Measurements from ENCODE around the gene SKA1.
A peak's percentile ranks its signal among the peaks of the same experiment; 100 is the strongest.
"Not testable (repeated sequence)": the region's sequence is repeated elsewhere in the genome, so short reads cannot be mapped to it uniquely, and the experiment has no call there.

SKA1 gene

DNA sequence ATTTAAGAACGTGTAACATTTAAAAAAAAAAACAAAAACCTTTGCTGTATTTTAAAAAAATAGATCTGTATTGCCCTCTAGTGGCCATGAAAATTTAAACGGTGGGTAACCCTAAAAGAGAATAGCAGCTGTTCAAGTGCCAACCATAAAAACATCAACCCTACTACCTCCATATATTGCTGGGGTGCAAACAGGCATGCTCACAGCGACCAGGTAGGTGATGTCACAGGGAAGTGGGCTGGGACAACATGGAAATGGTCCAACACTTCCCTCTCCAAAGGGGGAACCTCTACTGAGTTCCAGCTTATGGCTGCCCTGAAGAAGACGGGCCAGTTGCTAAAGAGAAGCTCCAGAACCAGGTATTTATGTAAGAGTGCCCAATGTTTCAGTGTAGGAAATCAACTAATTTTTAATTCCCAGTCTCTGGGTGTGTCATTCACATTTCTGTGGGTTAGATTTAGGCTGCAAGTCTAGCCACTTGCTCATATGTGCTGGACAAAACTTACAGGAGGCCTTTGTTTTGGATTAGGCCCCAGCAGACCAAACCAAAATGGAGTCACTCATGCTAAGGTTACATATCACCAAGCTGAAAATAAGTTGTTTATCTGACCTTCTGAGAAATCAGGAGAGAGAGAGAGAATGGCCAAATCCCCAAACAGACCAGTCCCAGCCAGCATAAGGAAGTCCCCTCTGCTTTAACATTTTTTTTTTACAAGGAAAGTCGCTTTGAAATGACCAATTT is 54.5 kb downstream of the SKA1 start:
- peak; percentile 11 for DNase-seq (ENCODE audit: low read depth)

DNA sequence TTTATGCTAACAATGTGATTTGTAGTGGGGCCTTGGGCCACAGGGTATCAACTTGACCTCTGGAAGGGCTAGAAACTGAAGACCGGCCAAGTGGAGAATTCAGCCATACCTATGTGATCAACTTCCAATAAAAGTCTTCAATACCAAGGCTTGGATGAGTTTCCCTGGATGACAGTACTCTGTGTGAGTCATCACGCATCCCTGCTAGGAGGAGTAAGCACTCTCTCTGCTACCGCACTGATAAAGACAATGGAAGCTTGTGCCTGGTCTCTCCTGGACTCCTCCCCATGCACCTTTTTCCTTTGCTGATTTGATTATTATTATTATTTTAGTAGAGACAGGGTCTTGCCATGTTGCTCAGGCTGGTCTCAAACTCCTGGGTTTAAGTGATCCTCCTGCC is 58.1 kb downstream of the SKA1 start:
- no peak for DNase-seq (ENCODE audit: low read depth)

DNA sequence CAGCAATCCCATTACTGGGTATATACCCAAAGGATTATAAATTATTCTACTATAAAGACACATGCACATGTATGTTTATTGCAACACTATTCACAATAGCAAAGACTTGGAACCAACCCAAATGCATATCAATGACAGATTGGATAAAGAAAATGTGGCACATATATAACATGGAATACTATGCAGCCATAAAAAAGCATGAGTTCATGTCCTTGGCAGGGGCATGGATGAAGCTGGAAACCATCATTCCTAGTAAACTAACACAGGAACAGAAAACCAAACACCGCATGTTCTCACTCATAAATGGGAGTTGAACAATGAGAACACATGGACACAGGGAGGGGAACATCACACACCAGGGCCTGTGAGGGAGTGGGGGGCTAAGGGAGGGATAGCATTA is 61.9 kb downstream of the SKA1 start:
- DNase-seq (ENCODE audit: low read depth): not testable (repeated sequence)

DNA sequence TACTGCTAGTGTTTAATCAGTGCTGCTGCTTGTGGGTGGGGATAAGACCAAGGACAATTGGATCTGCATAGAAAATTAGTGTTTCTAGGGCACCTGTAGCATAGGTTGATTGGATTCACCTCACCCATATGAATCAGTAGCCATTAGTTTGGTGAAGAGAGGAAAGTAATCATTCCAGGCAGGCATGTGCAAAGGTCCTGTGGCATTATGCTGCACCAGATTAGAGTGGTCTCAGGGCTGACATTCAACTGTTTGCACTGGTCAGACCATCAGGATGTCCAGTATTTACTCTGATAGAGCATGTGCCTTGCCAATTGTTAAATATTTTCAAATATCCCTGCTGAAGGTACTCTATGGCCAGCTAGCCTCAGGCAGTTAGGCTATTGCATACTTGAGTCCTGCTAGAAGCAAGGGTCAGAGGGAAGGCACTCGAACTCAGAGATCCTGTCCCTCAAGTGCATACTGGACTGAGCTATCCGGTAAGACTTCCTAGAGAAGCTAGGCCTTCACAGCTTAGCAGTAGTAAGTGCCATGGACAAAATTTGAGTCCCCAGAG is 64.7 kb downstream of the SKA1 start:
- DNase-seq (ENCODE audit: low read depth): no peak

DNA sequence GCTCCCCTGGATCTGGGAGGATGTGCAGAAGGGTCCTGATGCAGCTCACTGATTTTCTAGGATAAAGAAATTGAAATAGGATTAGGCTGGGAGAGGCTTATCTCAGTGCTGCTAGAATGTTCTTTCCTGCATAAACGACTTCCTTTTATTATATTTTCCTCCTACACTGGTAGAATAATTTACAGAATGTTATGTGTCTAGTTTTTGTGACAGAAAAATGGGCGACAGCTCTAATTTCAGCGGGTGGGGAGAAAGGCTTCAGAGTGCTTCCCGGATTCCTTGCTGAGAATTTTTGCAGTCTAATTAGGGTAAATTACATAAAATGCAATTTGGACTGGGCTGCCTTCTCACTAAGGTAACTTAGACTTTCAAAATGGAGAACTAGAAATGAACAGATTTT is 66.2 kb downstream of the SKA1 start:
- no peak for DNase-seq (ENCODE audit: low read depth)

DNA sequence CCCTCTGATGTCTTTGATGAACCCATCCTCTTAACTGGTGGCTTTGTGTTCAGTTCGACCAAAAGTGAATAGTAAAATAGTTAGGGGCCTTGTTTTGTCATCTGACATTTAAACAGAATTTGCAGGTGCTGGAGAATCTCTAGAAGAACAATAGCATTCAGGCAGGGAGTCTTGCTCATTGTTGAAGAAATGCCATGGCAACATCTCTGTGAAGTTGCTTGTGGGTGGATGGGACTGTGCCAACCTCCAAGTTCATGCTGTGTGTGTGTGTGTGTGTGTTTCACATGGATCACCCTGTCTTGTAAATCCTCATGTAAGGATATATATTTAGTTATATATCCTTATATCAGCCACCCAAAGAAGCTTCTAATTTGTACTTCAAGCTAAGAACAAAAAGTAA is 66.7 kb downstream of the SKA1 start:
- no peak for DNase-seq (ENCODE audit: low read depth)

Measured in EH (cell line).